MM.1S (cell line): ENCODE measurements around the gene SEZ6L.

Experiments used
- EZH2 ChIP-seq: fragments of 300-600 bp; sonication (generic); optimal IDR thresholded peaks from 2 replicates; pipeline ENCODE3; 2017; ENCODE audit warnings: low read depth, mild to moderate bottlenecking, antibody characterized with exemption, low read length, mixed read lengths
- EZH2phosphoT487 ChIP-seq: fragments of 300-600 bp; sonication (generic); IDR thresholded peaks from 2 replicates; pipeline ENCODE4 v1.6.1; 2018; ENCODE audit warnings: antibody characterized with exemption, low read length
- TF ChIP-seq, protein P1 (sequence below): fragments of 300-600 bp; sonication (generic); IDR thresholded peaks from 2 replicates; pipeline ENCODE4 v1.5.1; 2016; ENCODE audit warnings: antibody characterized with exemption, low read length, mixed read lengths

DNA sequence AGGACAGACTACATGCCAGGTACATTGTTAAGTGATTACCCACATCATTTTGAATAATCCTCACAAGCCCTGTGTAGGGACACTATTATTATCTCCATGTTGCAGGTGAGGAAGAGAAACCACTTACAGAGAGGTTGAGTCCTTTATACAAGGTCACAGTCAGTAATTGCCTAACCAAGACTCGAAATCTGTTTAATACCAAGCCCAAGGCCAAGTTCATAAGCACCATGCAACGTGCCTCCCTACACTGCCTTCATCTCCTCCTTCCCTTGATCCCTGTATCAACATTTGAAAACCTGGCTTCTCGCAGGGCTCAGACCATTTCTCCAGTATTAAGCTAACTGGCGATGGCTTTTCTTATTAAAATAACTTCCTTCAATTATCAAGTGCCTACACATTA is 41.7 kb upstream of the SEZ6L start:
- TF ChIP-seq, protein P1, sequence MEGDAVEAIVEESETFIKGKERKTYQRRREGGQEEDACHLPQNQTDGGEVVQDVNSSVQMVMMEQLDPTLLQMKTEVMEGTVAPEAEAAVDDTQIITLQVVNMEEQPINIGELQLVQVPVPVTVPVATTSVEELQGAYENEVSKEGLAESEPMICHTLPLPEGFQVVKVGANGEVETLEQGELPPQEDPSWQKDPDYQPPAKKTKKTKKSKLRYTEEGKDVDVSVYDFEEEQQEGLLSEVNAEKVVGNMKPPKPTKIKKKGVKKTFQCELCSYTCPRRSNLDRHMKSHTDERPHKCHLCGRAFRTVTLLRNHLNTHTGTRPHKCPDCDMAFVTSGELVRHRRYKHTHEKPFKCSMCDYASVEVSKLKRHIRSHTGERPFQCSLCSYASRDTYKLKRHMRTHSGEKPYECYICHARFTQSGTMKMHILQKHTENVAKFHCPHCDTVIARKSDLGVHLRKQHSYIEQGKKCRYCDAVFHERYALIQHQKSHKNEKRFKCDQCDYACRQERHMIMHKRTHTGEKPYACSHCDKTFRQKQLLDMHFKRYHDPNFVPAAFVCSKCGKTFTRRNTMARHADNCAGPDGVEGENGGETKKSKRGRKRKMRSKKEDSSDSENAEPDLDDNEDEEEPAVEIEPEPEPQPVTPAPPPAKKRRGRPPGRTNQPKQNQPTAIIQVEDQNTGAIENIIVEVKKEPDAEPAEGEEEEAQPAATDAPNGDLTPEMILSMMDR: no peak
- TF ChIP-seq EZH2: no peak
- no peak for TF ChIP-seq EZH2phosphoT487
